Stimulated activated CD8-positive, alpha-beta memory T cell treated with anti-CD3 and anti-CD28 coated beads, Interleukin-15, amount 100 ng/mL, for 1 hour (primary cell): ENCODE data around the gene C10orf143.

ENCODE experiments used
- DNase-seq: peaks from one replicate; pipeline ENCODE4 v3.0.0-alpha.2; 2020; ENCODE audit warnings: low read depth

The C10orf143 gene

GRCh38 chr10:130014263-130015074 lies 96.2 kb downstream of the C10orf143 start:
- DNase-seq, result no peak
